WTC11 (cell line): ENCODE measurements around the gene DDX55. TPM values are rescaled to one million over a fixed set of nuclear protein-coding genes. Genes with fewer than 3 reads are reported as not detected.

ENCODE experiments used
- ATAC-seq: fragments of 200-7000 bp; cut with Tn5 transposase; 2 replicates; pipeline ENCODE4 v1.10.0; 2021; ENCODE audit warnings: mild to moderate bottlenecking, moderate library complexity
- CTCF ChIA-PET: fragments of 300-600 bp; sonication (Branson Sonifier 250); formaldehyde crosslinking; loops from one replicate; lab custom pipeline; 2021; ENCODE audit warnings: antibody characterized with exemption; lab: Charles Lee
- POLR2A ChIA-PET: fragments of 350-600 bp; sonication (Branson Sonifier 250); formaldehyde crosslinking; loops from one replicate; lab custom pipeline; 2021; ENCODE audit warnings: antibody characterized with exemption; lab: Charles Lee
- DNase-seq: peaks from one replicate; pipeline ENCODE4 v3.0.0; 2021; ENCODE audit warnings: low spot score
- H3K27ac Mint-ChIP-seq: 2 replicates; pipeline ENCODE4 v1.8.0; 2021; ENCODE audit warnings: mixed read lengths
- H3K27me3 Mint-ChIP-seq: 2 replicates; pipeline ENCODE4 v1.8.0; 2021; ENCODE audit warnings: low read depth, mild to moderate bottlenecking, moderate library complexity, mixed read lengths
- H3K36me3 Mint-ChIP-seq: 2 replicates; pipeline ENCODE4 v1.8.0; 2021; ENCODE audit warnings: mixed read lengths
- H3K4me1 Mint-ChIP-seq: 2 replicates; pipeline ENCODE4 v1.8.0; 2022; ENCODE audit warnings: mixed read lengths
- H3K4me3 Mint-ChIP-seq: 2 replicates; pipeline ENCODE4 v1.8.0; 2021; ENCODE audit warnings: mild to moderate bottlenecking, moderate library complexity, mixed read lengths
- H3K9me3 Mint-ChIP-seq: 2 replicates; pipeline ENCODE4 v1.8.0; 2021; ENCODE audit warnings: mixed read lengths
- AR ChIP-seq: fragments of 250-450 bp; sonication (Bioruptor Pico); IDR thresholded peaks from 2 replicates; pipeline ENCODE4 v1.9.0; 2021; ENCODE audit warnings: mild to moderate bottlenecking
- ARID4B ChIP-seq: sonication (generic); formaldehyde crosslinking; IDR thresholded peaks from 2 replicates; pipeline ENCODE4 v1.8.0; 2023; ENCODE audit warnings: missing genetic modification reagents, mild to moderate bottlenecking, borderline replicate concordance
- CBFB ChIP-seq: sonication (generic); formaldehyde crosslinking; IDR thresholded peaks from 2 replicates; pipeline ENCODE4 v1.8.1; 2022; ENCODE audit warnings: mild to moderate bottlenecking, low read depth, missing genetic modification reagents
- CDX4 ChIP-seq: fragments of 250-450 bp; sonication (Bioruptor Pico); IDR thresholded peaks from 2 replicates; pipeline ENCODE4 v1.9.0; 2021; ENCODE audit warnings: moderate library complexity, mild to moderate bottlenecking, inconsistent platforms, borderline replicate concordance
- CREB1 ChIP-seq: sonication (generic); formaldehyde crosslinking; IDR thresholded peaks from 2 replicates; pipeline ENCODE4 v1.8.0; 2023; ENCODE audit warnings: mild to moderate bottlenecking, missing genetic modification reagents
- E2F5 ChIP-seq: sonication (generic); formaldehyde crosslinking; IDR thresholded peaks from 2 replicates; pipeline ENCODE4 v1.8.1; 2022; ENCODE audit warnings: mild to moderate bottlenecking, moderate library complexity, missing genetic modification reagents
- ELF4 ChIP-seq: sonication (generic); formaldehyde crosslinking; IDR thresholded peaks from 2 replicates; pipeline ENCODE4 v1.8.1; 2022; ENCODE audit warnings: low read depth, mild to moderate bottlenecking, moderate library complexity, missing genetic modification reagents
- EMX1 ChIP-seq: fragments of 250-450 bp; sonication (Bioruptor Pico); IDR thresholded peaks from 2 replicates; pipeline ENCODE4 v1.8.0; 2021; ENCODE audit warnings: mild to moderate bottlenecking
- ETV6 ChIP-seq: sonication (generic); formaldehyde crosslinking; IDR thresholded peaks from 2 replicates; pipeline ENCODE4 v1.8.1; 2022; ENCODE audit warnings: mild to moderate bottlenecking, missing genetic modification reagents
- FOXP1 ChIP-seq: sonication (generic); formaldehyde crosslinking; IDR thresholded peaks from 2 replicates; pipeline ENCODE4 v1.8.0; 2022; ENCODE audit warnings: missing genetic modification reagents, mild to moderate bottlenecking, moderate library complexity, borderline replicate concordance
- GABPB1 ChIP-seq: sonication (generic); formaldehyde crosslinking; IDR thresholded peaks from 2 replicates; pipeline ENCODE4 v1.8.1; 2023; ENCODE audit warnings: mild to moderate bottlenecking, missing genetic modification reagents
- HMGXB4 ChIP-seq: sonication (generic); formaldehyde crosslinking; IDR thresholded peaks from 2 replicates; pipeline ENCODE4 v1.8.1; 2023; ENCODE audit warnings: mild to moderate bottlenecking, moderate library complexity, missing genetic modification reagents
- MXD4 ChIP-seq: fragments of 250-450 bp; sonication (Bioruptor Pico); IDR thresholded peaks from 2 replicates; pipeline ENCODE4 v1.8.0; 2021; ENCODE audit warnings: mild to moderate bottlenecking, moderate library complexity, borderline replicate concordance
- NR2C2 ChIP-seq: sonication (generic); formaldehyde crosslinking; IDR thresholded peaks from 2 replicates; pipeline ENCODE4 v1.8.0; 2022; ENCODE audit warnings: mild to moderate bottlenecking, missing genetic modification reagents
- NR3C1 ChIP-seq: sonication (generic); formaldehyde crosslinking; conservative IDR thresholded peaks from 2 replicates; pipeline ENCODE4 v1.8.1; 2023; ENCODE audit warnings: low read depth, mild to moderate bottlenecking, missing genetic modification reagents
- OVOL2 ChIP-seq: fragments of 250-450 bp; sonication (Bioruptor Pico); IDR thresholded peaks from 2 replicates; pipeline ENCODE4 v1.9.0; 2021; ENCODE audit warnings: mild to moderate bottlenecking, borderline replicate concordance
- RELA ChIP-seq: sonication (generic); formaldehyde crosslinking; IDR thresholded peaks from 2 replicates; pipeline ENCODE4 v1.8.1; 2022; ENCODE audit warnings: missing genetic modification reagents, mild to moderate bottlenecking, borderline replicate concordance
- SOX15 ChIP-seq: fragments of 250-450 bp; sonication (Bioruptor Pico); IDR thresholded peaks from 2 replicates; pipeline ENCODE4 v1.9.0; 2021; ENCODE audit warnings: mild to moderate bottlenecking
- USF2 ChIP-seq: sonication (generic); formaldehyde crosslinking; IDR thresholded peaks from 2 replicates; pipeline ENCODE4 v1.8.1; 2023; ENCODE audit warnings: mild to moderate bottlenecking, missing genetic modification reagents, moderate library complexity
- ZNF138 ChIP-seq: sonication (generic); formaldehyde crosslinking; conservative IDR thresholded peaks from 2 replicates; pipeline ENCODE4 v1.8.1; 2022; ENCODE audit warnings: mild to moderate bottlenecking, moderate library complexity, missing genetic modification reagents
- ZNF219 ChIP-seq: sonication (generic); formaldehyde crosslinking; IDR thresholded peaks from 2 replicates; pipeline ENCODE4 v1.8.0; 2023; ENCODE audit warnings: missing genetic modification reagents, mild to moderate bottlenecking, borderline replicate concordance
- total RNA-seq: library from RNA; stranded (reverse); gene quantifications from 3 replicates; pipeline ENCODE4 v1.2.3, GENCODE V29; 2021

DDX55 gene
- total RNA-seq, 1 experiment from 2014 or later = 44.2 TPM

- Mint-ChIP-seq H3K27me3 (no peaks in the 10 kb centered on the region), H3K27ac (no peak overlapping the region), H3K9me3 (no peaks in the 10 kb centered on the region), H3K4me3 (no peak overlapping the region), H3K36me3 (peaks cover 24% of the 10 kb centered on the region), H3K4me1 (no peaks in the 10 kb centered on the region)
- CTCF ChIA-PET = interaction anchor here (0.7 kb wide), 1 partner anchor 1610 kb away, joined by 3 read pairs; no protein-coding TSS in a partner anchor
- TF ChIP-seq EMX1 (CRISPR knock-in tag) = no peak
- TF ChIP-seq CDX4 (CRISPR knock-in tag) = no peak
- no peak for TF ChIP-seq USF2
- TF ChIP-seq ZNF138 = no peak
- TF ChIP-seq SOX15 (CRISPR knock-in tag) = no peak
- DNase-seq = no peak
- no peak for ATAC-seq
- POLR2A ChIA-PET = no interaction called here
Measured at GRCh38 chr12:123643911-123644310, 42.0 kb downstream of the DDX55 start.

- H3K27ac Mint-ChIP-seq = no peak overlapping the region
- ChIA-PET CTCF (no interaction called here), POLR2A (no interaction called here)
- H3K9me3 Mint-ChIP-seq = no peaks in the 10 kb centered on the region
- H3K36me3 Mint-ChIP-seq = peaks cover 24% of the 10 kb centered on the region
- DNase-seq (no peak), ATAC-seq (no peak)
- TF ChIP-seq CREB1 (CRISPR knock-in tag) (no peak), GABPB1 (CRISPR knock-in tag) (no peak), AR (CRISPR knock-in tag) (no peak), USF2 (no peak), MXD4 (CRISPR knock-in tag) (no peak), E2F5 (CRISPR knock-in tag) (no peak), OVOL2 (CRISPR knock-in tag) (no peak)
- no peaks in the 10 kb centered on the region for H3K27me3 Mint-ChIP-seq
- H3K4me1 Mint-ChIP-seq = no peaks in the 10 kb centered on the region
- H3K4me3 Mint-ChIP-seq = no peak overlapping the region
Measured at GRCh38 chr12:123645380-123645779, 43.5 kb downstream of the DDX55 start.

GRCh38 chr12:123645878-123646277 is 44.0 kb downstream of the DDX55 start:
- Mint-ChIP-seq H3K4me1 (no peaks in the 10 kb centered on the region), H3K27me3 (no peaks in the 10 kb centered on the region), H3K4me3 (no peak overlapping the region), H3K27ac (no peak overlapping the region), H3K36me3 (peaks cover 29% of the 10 kb centered on the region), H3K9me3 (no peaks in the 10 kb centered on the region)
- ChIA-PET POLR2A (no interaction called here), CTCF (no interaction called here)
- no peak for TF ChIP-seq NR3C1 (CRISPR knock-in tag)
- TF ChIP-seq HMGXB4 = no peak
- TF ChIP-seq ELF4 = no peak
- no peak for TF ChIP-seq FOXP1 (CRISPR knock-in tag)
- TF ChIP-seq ETV6 = no peak
- TF ChIP-seq CBFB (CRISPR knock-in tag) = no peak
- TF ChIP-seq NR2C2 (CRISPR knock-in tag) = no peak
- TF ChIP-seq EMX1 (CRISPR knock-in tag) = no peak
- no peak for TF ChIP-seq MXD4 (CRISPR knock-in tag)
- TF ChIP-seq RELA = no peak
- no peak for TF ChIP-seq ARID4B (CRISPR knock-in tag)
- no peak for TF ChIP-seq ZNF219 (CRISPR knock-in tag)
- no peak for DNase-seq
- ATAC-seq = no peak
